Upper lobe of right lung (tissue), 1 donor: ENCODE results near the gene SYTL2. TPM values are rescaled to one million over a fixed set of nuclear protein-coding genes. Genes with fewer than 3 reads are reported as not detected.
"Not testable (repeated sequence)": the region's sequence is repeated elsewhere in the genome, so short reads cannot be mapped to it uniquely, and the experiment has no call there.

Source experiments
- ATAC-seq: fragments of 200-7000 bp; cut with Tn5 transposase; one replicate; pipeline ENCODE4 v1.9.1; 2020; ENCODE audit warnings: mild to moderate bottlenecking, moderate library complexity
- DNase-seq: peaks from one replicate; pipeline ENCODE4 v3.0.0-alpha.2; 2020
- H3K27ac ChIP-seq: fragments of 200-600 bp; one replicate; pipeline ENCODE4 v1.8.0; 2022
- H3K27me3 ChIP-seq: fragments of 200-600 bp; one replicate; pipeline ENCODE4 v1.8.0; 2022; ENCODE audit warnings: mild to moderate bottlenecking
- H3K36me3 ChIP-seq: fragments of 200-600 bp; one replicate; pipeline ENCODE4 v1.8.0; 2022
- H3K4me1 ChIP-seq: fragments of 200-600 bp; one replicate; pipeline ENCODE4 v1.8.0; 2022
- H3K4me3 ChIP-seq: fragments of 200-600 bp; one replicate; pipeline ENCODE4 v1.8.0; 2022; ENCODE audit warnings: mild to moderate bottlenecking
- H3K9me3 ChIP-seq: fragments of 200-600 bp; one replicate; pipeline ENCODE4 v1.8.0; 2022
- intact Hi-C: fragments of 100-400 bp; cut with DNase I; formaldehyde crosslinking; loops from one replicate; pipeline ENCODE4 v1.11.0; 2022
- total RNA-seq: library from RNA; stranded (reverse); fragmentation: NEBNext Ultra II Directional; extraction: Animal tissue kit (Norgen Biotek cat#: 25700); gene quantifications from one replicate; pipeline ENCODE4 v1.2.1, GENCODE V29; 2021
- TF ChIP-seq, protein P1 (sequence below): fragments of 200-600 bp; IDR thresholded peaks from one replicate; pipeline ENCODE4 v1.8.0; 2022; ENCODE audit warnings: antibody characterized with exemption
- donor health status: DM: no; HTN: yes; CAD: no; lungs with severe emphysema.

The SYTL2 gene
- total RNA-seq, 1 donor from 2014 or later = 36.5 TPM

DNA sequence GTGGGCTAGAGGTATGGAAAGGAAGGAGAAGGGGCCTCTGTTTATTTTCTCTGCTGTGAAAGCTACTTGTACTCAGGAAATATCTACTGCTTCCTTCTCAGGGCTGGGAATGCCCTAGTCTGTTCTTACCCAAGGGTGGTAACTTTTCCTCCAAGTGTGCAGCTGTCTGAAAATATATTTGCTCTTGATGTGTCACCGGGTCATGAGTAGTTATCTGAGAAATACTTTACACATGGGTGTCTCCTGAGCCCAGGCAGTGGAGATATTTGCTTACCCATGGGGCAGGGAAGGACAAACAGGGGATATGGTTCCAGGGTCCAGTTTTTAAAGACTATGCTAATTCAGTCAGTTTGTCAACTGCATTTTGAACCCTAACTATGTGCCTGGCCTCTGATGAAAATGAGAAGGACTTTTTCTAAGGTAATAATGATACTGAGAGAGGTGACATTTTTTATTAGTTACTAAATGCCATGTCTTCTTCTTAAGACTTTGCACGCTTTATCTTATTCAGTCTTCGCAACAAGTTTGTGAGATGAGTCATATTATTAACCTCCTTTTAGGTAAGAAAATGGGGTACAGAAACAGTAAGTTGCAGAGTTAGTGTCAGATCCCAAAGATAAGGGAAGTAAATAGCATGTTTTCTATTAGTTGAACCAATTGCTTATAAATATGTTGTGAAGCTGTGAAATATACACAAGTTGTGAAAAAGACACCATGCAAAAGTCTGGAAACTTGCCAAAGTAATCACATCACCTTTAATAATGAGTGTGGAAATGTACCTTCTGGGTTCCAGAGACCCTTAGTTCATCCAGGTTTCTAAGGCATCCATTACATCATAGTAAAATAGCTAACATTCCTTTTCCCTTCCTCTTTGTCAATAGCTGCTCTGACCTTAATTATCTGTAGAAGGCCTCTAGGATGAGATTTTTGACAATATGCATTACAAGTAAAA is 22.9 kb downstream of the SYTL2 start:
- DNase-seq (no peak), ATAC-seq (peak; percentile 74)
- Histone ChIP-seq H3K27ac (no peak overlapping the region), H3K4me1 (no peaks in the 10 kb centered on the region), H3K27me3 (no peaks in the 10 kb centered on the region), H3K9me3 (no peaks in the 10 kb centered on the region), H3K4me3 (no peak overlapping the region), H3K36me3 (no peaks in the 10 kb centered on the region)
- intact Hi-C loops = no loop called here
- TF ChIP-seq, protein P1, sequence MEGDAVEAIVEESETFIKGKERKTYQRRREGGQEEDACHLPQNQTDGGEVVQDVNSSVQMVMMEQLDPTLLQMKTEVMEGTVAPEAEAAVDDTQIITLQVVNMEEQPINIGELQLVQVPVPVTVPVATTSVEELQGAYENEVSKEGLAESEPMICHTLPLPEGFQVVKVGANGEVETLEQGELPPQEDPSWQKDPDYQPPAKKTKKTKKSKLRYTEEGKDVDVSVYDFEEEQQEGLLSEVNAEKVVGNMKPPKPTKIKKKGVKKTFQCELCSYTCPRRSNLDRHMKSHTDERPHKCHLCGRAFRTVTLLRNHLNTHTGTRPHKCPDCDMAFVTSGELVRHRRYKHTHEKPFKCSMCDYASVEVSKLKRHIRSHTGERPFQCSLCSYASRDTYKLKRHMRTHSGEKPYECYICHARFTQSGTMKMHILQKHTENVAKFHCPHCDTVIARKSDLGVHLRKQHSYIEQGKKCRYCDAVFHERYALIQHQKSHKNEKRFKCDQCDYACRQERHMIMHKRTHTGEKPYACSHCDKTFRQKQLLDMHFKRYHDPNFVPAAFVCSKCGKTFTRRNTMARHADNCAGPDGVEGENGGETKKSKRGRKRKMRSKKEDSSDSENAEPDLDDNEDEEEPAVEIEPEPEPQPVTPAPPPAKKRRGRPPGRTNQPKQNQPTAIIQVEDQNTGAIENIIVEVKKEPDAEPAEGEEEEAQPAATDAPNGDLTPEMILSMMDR = no peak

DNA sequence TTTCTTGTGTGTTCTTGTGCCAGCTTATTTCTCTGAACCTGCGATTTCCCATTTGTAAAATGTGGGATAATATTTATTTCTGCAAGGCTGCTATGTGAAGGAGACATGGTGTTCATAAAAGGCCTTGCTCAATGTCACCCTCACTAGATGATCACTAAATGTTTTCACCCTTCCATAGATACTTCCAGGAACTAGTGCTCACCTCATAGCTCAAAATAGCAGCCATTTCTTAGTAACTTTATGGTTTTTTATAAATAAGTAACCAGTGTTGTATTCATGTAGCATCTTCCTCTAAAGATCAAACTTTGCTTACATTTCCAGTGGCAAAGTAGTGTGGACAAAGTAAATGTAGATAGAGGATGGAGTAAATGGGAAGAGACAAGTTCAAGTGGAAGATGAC is 23.8 kb downstream of the SYTL2 start:
- Histone ChIP-seq H3K4me3 (no peak overlapping the region), H3K36me3 (no peaks in the 10 kb centered on the region), H3K4me1 (no peaks in the 10 kb centered on the region), H3K27ac (no peak overlapping the region), H3K9me3 (no peaks in the 10 kb centered on the region), H3K27me3 (no peaks in the 10 kb centered on the region)
- TF ChIP-seq, protein P1 = no peak
- DNase-seq (no peak), ATAC-seq (no peak)
- intact Hi-C loops = no loop called here

DNA sequence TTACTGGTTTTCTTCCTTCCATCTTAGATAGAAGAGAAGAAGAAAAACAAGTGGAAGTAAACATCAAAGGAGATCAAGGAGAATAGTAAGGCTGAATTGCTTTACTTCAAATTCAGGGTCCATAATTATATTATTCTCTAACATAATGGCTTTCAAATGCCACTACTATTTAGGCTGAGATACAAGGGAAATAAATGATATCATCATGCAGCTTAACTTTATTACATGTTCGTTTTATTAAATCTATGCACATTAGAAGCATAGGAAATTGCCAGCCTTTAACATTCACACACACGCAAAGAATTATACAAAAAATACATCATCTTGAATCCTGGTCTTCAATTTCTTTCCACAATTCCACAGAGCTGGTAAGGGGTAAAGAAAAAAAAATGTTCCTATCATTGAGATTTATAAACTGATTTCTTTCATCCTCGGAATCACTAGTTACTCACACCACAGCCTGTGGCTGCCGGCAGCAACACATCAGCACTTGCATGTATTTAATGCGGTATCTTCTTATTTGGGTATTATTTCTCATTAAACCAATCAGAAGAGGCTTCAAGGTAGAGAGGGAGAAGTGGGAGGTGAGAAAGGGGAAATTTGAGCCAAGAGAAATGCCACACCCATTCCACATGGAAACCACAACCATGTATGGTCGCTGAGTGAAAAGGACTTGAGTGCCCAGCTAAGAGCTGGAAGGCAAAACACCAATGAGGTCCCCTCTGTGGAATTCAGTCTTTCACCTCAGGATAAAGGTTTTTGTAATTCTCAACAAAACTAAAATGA is 26.3 kb downstream of the SYTL2 start:
- Histone ChIP-seq H3K27ac (no peak overlapping the region), H3K4me1 (peaks cover 11% of the 10 kb centered on the region), H3K27me3 (no peaks in the 10 kb centered on the region), H3K36me3 (no peaks in the 10 kb centered on the region), H3K9me3 (no peaks in the 10 kb centered on the region), H3K4me3 (no peak overlapping the region)
- intact Hi-C loops = no loop called here
- no peak for DNase-seq
- no peak for ATAC-seq
- TF ChIP-seq, protein P1 = no peak

DNA sequence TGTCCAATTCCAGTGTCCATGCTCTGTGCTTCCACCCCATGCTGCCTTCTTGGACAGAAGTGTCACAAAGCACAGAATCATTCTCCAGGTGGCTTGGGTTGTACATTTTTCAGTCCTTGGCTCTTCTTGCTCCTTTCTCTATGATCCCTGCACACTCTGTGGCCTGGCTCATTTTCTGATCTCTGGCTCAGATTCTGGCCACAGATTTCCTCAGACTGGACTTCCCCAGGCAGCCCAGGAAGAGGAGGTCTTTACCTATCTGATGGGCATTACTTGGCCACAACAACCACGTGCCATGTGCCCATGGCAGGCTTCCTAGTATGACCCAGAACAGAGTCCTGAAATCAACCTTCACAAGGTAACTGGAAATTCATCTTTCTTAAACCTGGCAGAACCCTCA is 27.2 kb downstream of the SYTL2 start:
- Histone ChIP-seq H3K27ac (no peak overlapping the region), H3K36me3 (no peaks in the 10 kb centered on the region), H3K27me3 (no peaks in the 10 kb centered on the region), H3K4me3 (no peak overlapping the region), H3K4me1 (peaks cover 11% of the 10 kb centered on the region), H3K9me3 (no peaks in the 10 kb centered on the region)
- ATAC-seq = no peak
- intact Hi-C loops = no loop called here
- TF ChIP-seq, protein P1 = no peak
- DNase-seq = no peak

DNA sequence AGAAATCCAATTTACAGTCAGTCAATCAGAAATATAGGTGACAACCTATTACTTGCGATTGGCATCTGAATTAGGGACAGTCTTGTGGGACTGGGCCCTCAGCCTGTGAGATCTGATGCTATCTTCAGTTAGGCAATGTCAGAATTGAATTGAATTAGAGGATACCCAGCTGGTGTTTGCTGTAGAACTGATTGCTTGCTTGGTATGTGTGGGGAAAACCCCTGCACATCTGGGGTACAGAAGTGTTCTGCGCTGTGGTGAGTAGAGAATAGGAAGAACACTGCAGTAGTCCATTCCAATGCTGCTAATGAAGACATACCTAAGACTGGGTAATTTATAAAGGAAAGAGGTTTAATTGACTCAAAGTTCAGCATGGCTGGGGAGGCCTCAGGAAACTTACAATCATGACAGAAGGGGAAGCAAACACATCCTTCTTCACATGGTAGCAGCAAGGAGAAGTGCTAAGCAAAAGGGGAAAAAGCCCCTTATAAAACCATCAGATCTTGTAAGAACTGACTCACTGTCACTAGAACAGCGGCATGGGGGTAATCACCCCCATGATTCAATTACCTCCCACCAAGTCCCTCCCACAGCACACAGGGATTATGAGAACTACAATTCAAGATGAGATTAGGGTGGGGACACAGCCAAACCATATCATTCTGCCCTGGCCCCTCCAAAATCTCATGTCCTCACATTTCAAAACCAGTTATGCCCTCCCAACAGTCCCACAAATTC is 30.0 kb downstream of the SYTL2 start:
- intact Hi-C loops, ATAC-seq, H3K4me3 ChIP-seq, H3K9me3 ChIP-seq, H3K36me3 ChIP-seq, DNase-seq, H3K27me3 ChIP-seq, H3K27ac ChIP-seq: not testable (repeated sequence)
- H3K4me1 ChIP-seq = peaks cover 11% of the 10 kb centered on the region
